Psoas muscle (tissue), 8 donors: ENCODE measurements around the gene HTR5A. TPM values are rescaled to one million over a fixed set of nuclear protein-coding genes. Genes with fewer than 3 reads are reported as not detected.

Experiments used
- ATAC-seq, 4 donors: fragments of 200-7000 bp; cut with Tn5 transposase; one replicate each; pipeline ENCODE4 v1.9.1; 2020; ENCODE audit warnings: moderate library complexity in 3 of 4, mild to moderate bottlenecking in 2 of 4
- DNase-seq, 2 donors: peaks; one replicate each; pipeline ENCODE4 v3.0.0-alpha.2; 2020
- H3K27ac ChIP-seq: fragments of 200-600 bp; one replicate; pipeline ENCODE4 v1.8.0; 2022
- H3K27me3 ChIP-seq, 3 donors: fragments of 200-600 bp in 1 of 3; one replicate each; pipeline versions ENCODE4 v1.6.1 to v1.8.0; 2013 to 2022; ENCODE audit warnings: low read length in 2 of 3, mild to moderate bottlenecking in 2 of 3, moderate library complexity in 1 of 3; ENCODE audit not compliant: insufficient read depth in 3 of 3
- H3K36me3 ChIP-seq, 2 donors: fragments of 200-600 bp in 1 of 2; one replicate each; pipeline versions ENCODE4 v1.6.1 to v1.8.0; 2013 to 2022; ENCODE audit warnings: low read depth in 1 of 2, mild to moderate bottlenecking in 1 of 2, moderate library complexity in 1 of 2; ENCODE audit not compliant: insufficient read depth in 1 of 2
- H3K4me1 ChIP-seq: fragments of 200-600 bp; one replicate; pipeline ENCODE4 v1.8.0; 2022
- H3K4me3 ChIP-seq: fragments of 200-600 bp; one replicate; pipeline ENCODE4 v1.8.0; 2022; ENCODE audit warnings: mild to moderate bottlenecking
- H3K9me3 ChIP-seq: fragments of 200-600 bp; one replicate; pipeline ENCODE4 v1.8.0; 2022
- WGBS, 3 donors: extraction: QIAGEN DNeasy Blood & Tissue Kit; methylation state at CpG; one replicate each; pipeline versions ENCODE4 v1.1.6 to v1.1.7; 2013; 5-methylcytosine and 5-hydroxymethylcytosine counted together
- intact Hi-C, 2 donors: fragments of 100-400 bp; cut with DNase I; formaldehyde crosslinking; loops; one replicate each; pipeline versions ENCODE4 v1.11.0 to v1.14.2; 2022
- polyA plus RNA-seq, 3 donors: library from polyadenylated mRNA; stranded (reverse); fragments of 200-250 nt; gene quantifications; one replicate each; pipeline ENCODE4 v1.2.3, GENCODE V29; 2013
- total RNA-seq, 4 donors: library from RNA; stranded (reverse); fragmentation: NEBNext Ultra II Directional in 2 of 4; extraction: Animal tissue kit (Norgen Biotek cat#: 25700) in 2 of 4; gene quantifications; one replicate each; pipeline versions ENCODE4 v1.2.1 to v1.2.4, GENCODE V29; 2021 to 2023
- TF ChIP-seq, protein P1 (sequence below): fragments of 200-600 bp; IDR thresholded peaks from one replicate; pipeline ENCODE4 v1.8.0; 2022; ENCODE audit warnings: antibody characterized with exemption
- donor health status: healthy with polysubstance abuse.
- donor health status: DM: no; HTN: no; CAD: no; lungs with moderate emphysema.
- donor health status: Bipolar disorder and iron deficiency.
- donor health status: healthy.
- donor health status: DM: yes; HTN: yes; CAD: no.
- donor health status: DM: no; HTN: no; CAD: no.
- donor health status: DM: no; HTN: no; CAD: no.
- donor health status: DM: yes; HTN: yes; CAD: no.

Gene HTR5A
- total and polyA plus RNA-seq, 7 donors: 0.01 to 0.06 TPM; not detected in 5

- intact Hi-C loops: no loop called here
- TF ChIP-seq, protein P1, sequence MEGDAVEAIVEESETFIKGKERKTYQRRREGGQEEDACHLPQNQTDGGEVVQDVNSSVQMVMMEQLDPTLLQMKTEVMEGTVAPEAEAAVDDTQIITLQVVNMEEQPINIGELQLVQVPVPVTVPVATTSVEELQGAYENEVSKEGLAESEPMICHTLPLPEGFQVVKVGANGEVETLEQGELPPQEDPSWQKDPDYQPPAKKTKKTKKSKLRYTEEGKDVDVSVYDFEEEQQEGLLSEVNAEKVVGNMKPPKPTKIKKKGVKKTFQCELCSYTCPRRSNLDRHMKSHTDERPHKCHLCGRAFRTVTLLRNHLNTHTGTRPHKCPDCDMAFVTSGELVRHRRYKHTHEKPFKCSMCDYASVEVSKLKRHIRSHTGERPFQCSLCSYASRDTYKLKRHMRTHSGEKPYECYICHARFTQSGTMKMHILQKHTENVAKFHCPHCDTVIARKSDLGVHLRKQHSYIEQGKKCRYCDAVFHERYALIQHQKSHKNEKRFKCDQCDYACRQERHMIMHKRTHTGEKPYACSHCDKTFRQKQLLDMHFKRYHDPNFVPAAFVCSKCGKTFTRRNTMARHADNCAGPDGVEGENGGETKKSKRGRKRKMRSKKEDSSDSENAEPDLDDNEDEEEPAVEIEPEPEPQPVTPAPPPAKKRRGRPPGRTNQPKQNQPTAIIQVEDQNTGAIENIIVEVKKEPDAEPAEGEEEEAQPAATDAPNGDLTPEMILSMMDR: no peak
- H3K27ac ChIP-seq: no peak overlapping the region
- H3K36me3 ChIP-seq: no peaks in the 10 kb centered on the region
- no peaks in the 10 kb centered on the region for H3K4me1 ChIP-seq
- H3K4me3 ChIP-seq: no peak overlapping the region
- no peak for DNase-seq
- no peaks in the 10 kb centered on the region for H3K9me3 ChIP-seq
- no peak for ATAC-seq
- WGBS, 3 donors: 64 to 73% (median 64%) methylated on average over 8 of the region's 8 CpGs
- peaks cover 0 to 21% (median 5%) of the 10 kb centered on the region in 3 donors for H3K27me3 ChIP-seq
These were observed 1.9 kb downstream of the HTR5A start for GRCh38 chr7:155071916-155072571.

GRCh38 chr7:155073922-155074321 lies 3.8 kb downstream of the HTR5A start:
- Histone ChIP-seq H3K4me1 (no peaks in the 10 kb centered on the region), H3K36me3 (no peaks in the 10 kb centered on the region), H3K27ac (no peak overlapping the region), H3K27me3 (peaks cover 0 to 21% (median 5%) of the 10 kb centered on the region in 3 donors), H3K9me3 (no peaks in the 10 kb centered on the region), H3K4me3 (no peak overlapping the region)
- intact Hi-C loops: no loop called here
- TF ChIP-seq, protein P1: no peak
- DNase-seq (no peak), ATAC-seq (no peak)

- H3K27me3 ChIP-seq: peaks cover 0 to 19% (median 0%) of the 10 kb centered on the region in 3 donors
- intact Hi-C loops: no loop called here
- ATAC-seq (no peak), DNase-seq (no peak)
- no peaks in the 10 kb centered on the region for H3K36me3 ChIP-seq
- H3K4me1 ChIP-seq: no peaks in the 10 kb centered on the region
- H3K27ac ChIP-seq: no peak overlapping the region
- H3K4me3 ChIP-seq: no peak overlapping the region
- 84 to 94% (median 91%) methylated on average over 14 of the region's 14 CpGs for WGBS, 3 donors
- H3K9me3 ChIP-seq: no peaks in the 10 kb centered on the region
- TF ChIP-seq, protein P1: no peak
These were observed 13.9 kb downstream of the HTR5A start for GRCh38 chr7:155084021-155084420.

DNA sequence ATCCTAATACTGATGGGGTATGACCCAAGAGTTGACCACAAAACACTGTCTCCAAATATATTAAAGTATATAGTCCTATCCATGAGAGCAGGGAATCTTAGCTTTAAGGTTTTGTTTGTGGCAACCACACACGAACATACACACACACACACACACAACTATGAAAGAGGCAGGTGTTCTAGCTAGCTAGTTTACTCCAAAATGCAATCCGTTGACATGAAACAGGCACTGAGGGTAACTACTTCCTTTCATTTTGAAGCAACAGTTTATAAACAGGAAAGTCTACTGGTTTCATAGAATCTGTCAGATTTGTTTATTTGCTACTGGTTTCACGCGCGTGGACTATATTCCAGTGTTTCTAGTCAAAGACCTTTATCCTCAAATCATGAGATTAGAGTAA lies 14.8 kb downstream of the HTR5A start:
- intact Hi-C loops: no loop called here
- H3K27me3 ChIP-seq: peaks cover 0 to 19% (median 0%) of the 10 kb centered on the region in 3 donors
- no peaks in the 10 kb centered on the region for H3K9me3 ChIP-seq
- no peaks in the 10 kb centered on the region for H3K36me3 ChIP-seq
- no peaks in the 10 kb centered on the region for H3K4me1 ChIP-seq
- H3K27ac ChIP-seq: no peak overlapping the region
- no peak for DNase-seq
- 76 to 79% (median 78%) methylated on average over 5 of the region's 5 CpGs for WGBS, 3 donors
- H3K4me3 ChIP-seq: no peak overlapping the region
- TF ChIP-seq, protein P1: no peak
- ATAC-seq: no peak

GRCh38 chr7:155090684-155091083 lies 20.6 kb downstream of the HTR5A start:
- Histone ChIP-seq H3K36me3 (no peaks in the 10 kb centered on the region), H3K4me3 (no peak overlapping the region), H3K4me1 (no peaks in the 10 kb centered on the region), H3K27ac (no peak overlapping the region), H3K9me3 (no peaks in the 10 kb centered on the region), H3K27me3 (peaks cover 0 to 10% (median 0%) of the 10 kb centered on the region in 3 donors)
- DNase-seq (no peak), ATAC-seq (no peak)
- 65 to 73% (median 70%) methylated on average over 4 of the region's 4 CpGs for WGBS, 3 donors
- TF ChIP-seq, protein P1: no peak
- intact Hi-C loops: no loop called here
